Measurements from ENCODE around the gene PDE2A. TPM values are rescaled to one million over a fixed set of nuclear protein-coding genes. Genes with fewer than 3 reads are reported as not detected.

Gene PDE2A

Small RNAs within 50 kb of the gene (small RNA-seq; reads per million reads assigned to genes)
- gene MIR139 (ENCODE audit: insufficient read depth), result 6.6 reads per million, percentile 78 among the genes with 10 or more reads in this experiment
- not detected for gene RNU7-105P (ENCODE audit: insufficient read depth)

Measured in mesendoderm (in vitro differentiated cells).